Measurements from ENCODE around the gene CEP112.

Gene CEP112

DNA sequence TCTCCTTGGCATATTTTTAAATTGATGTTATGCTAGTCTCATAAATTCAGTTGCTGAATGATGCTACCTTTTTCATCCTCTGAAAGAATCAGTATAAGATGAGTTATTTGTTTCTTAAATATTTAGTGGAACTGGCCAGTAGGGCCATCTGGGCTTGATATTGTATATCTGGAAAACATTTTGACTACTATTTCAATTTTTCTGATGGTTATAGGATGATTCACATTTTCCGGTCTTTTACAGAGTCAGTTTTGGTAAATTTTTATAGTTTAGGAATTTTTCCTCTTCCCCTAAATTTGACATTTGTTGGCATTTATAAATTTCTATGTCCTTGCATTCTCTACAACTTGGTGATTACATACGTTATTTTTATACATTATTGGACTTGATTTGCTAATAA lies 334.2 kb downstream of the CEP112 start:
- in situ Hi-C loops (cut with HindIII; ENCODE audit: low sequenced_read_pairs) = no loop called here
- no peak overlapping the region for H3K4me3 ChIP-seq (ENCODE audit: low read depth, low read length)
- DNase-seq (ENCODE audit: low read depth) = no peak
- no peak for TF ChIP-seq CTCF (IDR thresholded peaks at IDR 0.05; ENCODE audit: low read depth, low read length, missing control alignments)

GRCh38 chr17:65856865-65857264 lies 335.1 kb downstream of the CEP112 start:
- no peak for DNase-seq (ENCODE audit: low read depth)
- TF ChIP-seq CTCF (IDR thresholded peaks at IDR 0.05; ENCODE audit: low read depth, low read length, missing control alignments) = no peak
- in situ Hi-C loops (cut with HindIII; ENCODE audit: low sequenced_read_pairs) = no loop called here
- no peak overlapping the region for H3K4me3 ChIP-seq (ENCODE audit: low read depth, low read length)

DNA sequence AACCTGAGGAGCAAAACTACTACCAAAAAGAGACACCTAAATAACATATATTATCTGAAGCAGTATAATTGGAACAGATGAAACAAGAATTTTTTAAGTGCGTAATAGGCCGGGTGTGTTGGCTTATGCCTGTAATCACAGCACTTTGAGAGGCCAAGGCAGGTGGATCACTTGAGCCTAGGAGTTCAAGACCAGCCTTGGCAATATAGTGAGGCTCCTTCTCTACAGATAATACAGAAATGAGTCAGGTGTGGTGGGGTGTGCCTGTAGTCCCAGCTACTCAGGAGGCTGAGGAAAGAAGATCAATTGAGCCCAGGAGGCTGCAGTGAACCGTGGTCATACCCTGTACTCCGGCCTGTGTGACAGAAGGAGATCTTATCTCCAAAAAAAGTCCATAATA lies 336.3 kb downstream of the CEP112 start:
- DNase-seq (ENCODE audit: low read depth) = no peak
- in situ Hi-C loops (cut with HindIII; ENCODE audit: low sequenced_read_pairs) = no loop called here
- no peak for TF ChIP-seq CTCF (IDR thresholded peaks at IDR 0.05; ENCODE audit: low read depth, low read length, missing control alignments)
- no peak overlapping the region for H3K4me3 ChIP-seq (ENCODE audit: low read depth, low read length)

DNA sequence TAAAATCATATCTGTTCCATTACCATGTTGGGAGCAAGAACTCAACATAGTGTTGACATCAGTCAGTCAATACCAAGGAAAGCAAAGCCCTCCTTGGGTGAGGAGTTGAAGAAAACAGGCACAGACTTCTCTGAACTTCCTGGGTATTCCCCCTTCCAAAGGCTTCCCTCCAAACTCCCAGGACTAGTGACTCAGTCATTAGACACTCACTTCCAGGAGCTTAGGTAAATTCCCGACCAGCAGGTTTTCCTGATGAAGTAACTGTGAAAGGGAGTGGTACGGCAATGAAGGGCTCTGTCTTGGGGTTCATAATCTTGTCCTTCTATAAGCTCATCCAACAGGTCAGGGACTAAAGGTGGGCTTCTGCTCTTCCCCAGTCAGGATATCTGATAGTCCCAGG lies 336.7 kb downstream of the CEP112 start:
- in situ Hi-C loops (cut with HindIII; ENCODE audit: low sequenced_read_pairs) = no loop called here
- TF ChIP-seq CTCF (IDR thresholded peaks at IDR 0.05; ENCODE audit: low read depth, low read length, missing control alignments) = no peak
- no peak for DNase-seq (ENCODE audit: low read depth)
- H3K4me3 ChIP-seq (ENCODE audit: low read depth, low read length) = no peak overlapping the region

DNA sequence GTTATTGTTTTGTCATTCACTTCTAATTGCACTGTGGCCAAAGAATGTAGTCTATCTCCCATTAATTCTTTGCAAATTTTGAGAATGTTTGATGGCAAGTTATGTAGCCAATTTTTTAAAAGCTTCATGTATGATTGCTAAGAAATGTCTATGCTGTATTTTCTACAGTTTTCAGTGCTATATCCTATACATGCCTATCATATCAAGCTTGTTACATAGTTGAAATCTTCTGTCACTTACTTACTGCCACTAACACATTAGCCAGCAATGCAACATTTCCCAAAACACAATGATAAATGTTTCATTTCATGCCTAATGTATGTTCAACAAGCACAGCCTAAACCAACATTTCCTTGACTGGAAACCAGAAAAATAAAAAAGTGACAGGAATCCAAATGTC lies 338.1 kb downstream of the CEP112 start:
- no peak for DNase-seq (ENCODE audit: low read depth)
- no peak overlapping the region for H3K4me3 ChIP-seq (ENCODE audit: low read depth, low read length)
- in situ Hi-C loops (cut with HindIII; ENCODE audit: low sequenced_read_pairs) = loop anchor here (5.0 kb wide), 1 partner anchor 103 kb away; no protein-coding TSS in a partner anchor
- no peak for TF ChIP-seq CTCF (IDR thresholded peaks at IDR 0.05; ENCODE audit: low read depth, low read length, missing control alignments)

- in situ Hi-C loops (cut with HindIII; ENCODE audit: low sequenced_read_pairs) = loop anchor here (5.0 kb wide), 1 partner anchor 104 kb away; no protein-coding TSS in a partner anchor
- TF ChIP-seq CTCF (IDR thresholded peaks at IDR 0.05; ENCODE audit: low read depth, low read length, missing control alignments) = no peak
- no peak for DNase-seq (ENCODE audit: low read depth)
- H3K4me3 ChIP-seq (ENCODE audit: low read depth, low read length) = no peak overlapping the region
Measured at GRCh38 chr17:65852911-65853310, 339.0 kb downstream of the CEP112 start.

Measured in astrocyte of the cerebellum (primary cell).